Spleen (tissue), 11 donors: ENCODE measurements around the gene ZFX. TPM values are rescaled to one million over a fixed set of nuclear protein-coding genes. Genes with fewer than 3 reads are reported as not detected.

ENCODE experiments used
- DNase-seq: peaks from one replicate; pipeline ENCODE4 v3.0.0-alpha.2; 2020
- H3K27ac ChIP-seq, 8 donors: fragments of 200-600 bp; sonication (generic) in 7 of 8; 1 replicate in 4 of 8; 2 replicates in 4 of 8; pipeline versions ENCODE4 v1.5.0 to v1.8.0; 2016 to 2021; ENCODE audit warnings: inconsistent platforms in 4 of 8, mild to moderate bottlenecking in 4 of 8, moderate library complexity in 1 of 8
- H3K27me3 ChIP-seq, 7 donors: fragments of 200-600 bp; sonication (generic) in 6 of 7; replicated peaks in 1 of 7; 1 replicate in 4 of 7; 2 replicates in 3 of 7; pipeline versions ENCODE4 v1.5.0 to v1.8.0; 2016 to 2021; ENCODE audit warnings: inconsistent platforms in 3 of 7, mild to moderate bottlenecking in 1 of 7
- H3K36me3 ChIP-seq, 6 donors: fragments of 200-600 bp; sonication (generic) in 5 of 6; 1 replicate in 4 of 6; 2 replicates in 2 of 6; pipeline versions ENCODE4 v1.5.0 to v1.8.0; 2016 to 2021; ENCODE audit warnings: inconsistent platforms in 2 of 6
- H3K4me1 ChIP-seq, 6 donors: fragments of 200-600 bp; sonication (generic) in 5 of 6; 1 replicate in 3 of 6; 2 replicates in 3 of 6; pipeline versions ENCODE4 v1.5.0 to v1.8.0; 2016 to 2021; ENCODE audit warnings: inconsistent platforms in 3 of 6
- H3K4me3 ChIP-seq, 8 donors: fragments of 200-600 bp; sonication (generic) in 7 of 8; 1 replicate in 4 of 8; 2 replicates in 4 of 8; pipeline versions ENCODE4 v1.5.0 to v1.8.0; 2016 to 2021; ENCODE audit warnings: inconsistent platforms in 4 of 8, mild to moderate bottlenecking in 4 of 8, moderate library complexity in 2 of 8
- H3K9me3 ChIP-seq, 8 donors: fragments of 200-600 bp; sonication (generic) in 7 of 8; 1 replicate in 4 of 8; 2 replicates in 4 of 8; pipeline versions ENCODE4 v1.5.0 to v1.8.0; 2016 to 2021; ENCODE audit warnings: inconsistent platforms in 4 of 8
- CTCF ChIP-seq, 11 experiments: fragments of 200-600 bp in 7 of 11; fragments of 450-650 bp in 4 of 11; sonication (generic) in 4 of 11; IDR thresholded peaks in 8 of 11; conservative IDR thresholded peaks in 3 of 11; 1 replicate in 7 of 11; 2 replicates in 4 of 11; pipeline versions ENCODE4 v1.4.0 to v1.8.0; 2016 to 2021; ENCODE audit warnings: antibody characterized with exemption in 11 of 11, inconsistent platforms in 4 of 11, mild to moderate bottlenecking in 1 of 11
- POLR2A ChIP-seq, 3 donors: fragments of 450-650 bp; IDR thresholded peaks; one replicate each; pipeline ENCODE4 v1.5.1; 2017; ENCODE audit warnings: antibody characterized with exemption in 3 of 3, mild to moderate bottlenecking in 1 of 3
- POLR2AphosphoS5 ChIP-seq, 3 donors: sonication (generic); formaldehyde crosslinking; IDR thresholded peaks; one replicate each; pipeline ENCODE4 v1.5.1; 2017; ENCODE audit warnings: antibody characterized with exemption in 3 of 3
- WGBS, 5 donors: extraction: QIAGEN DNeasy Blood & Tissue Kit in 3 of 5; methylation state at CpG; one replicate each; pipeline versions ENCODE4 v1.1.5 to v1.1.7; 2013 to 2018; 5-methylcytosine and 5-hydroxymethylcytosine counted together
- intact Hi-C: fragments of 100-400 bp; cut with DNase I; formaldehyde crosslinking; loops from one replicate; pipeline ENCODE4 v1.15.0; 2023; ENCODE audit warnings: low total_unique reads
- polyA plus RNA-seq, 3 donors: library from polyadenylated mRNA; stranded (reverse); fragments of 200-250 nt; gene quantifications; one replicate each; pipeline ENCODE4 v1.2.1, GENCODE V29; 2013
- total RNA-seq, 7 donors: library from RNA; depleted of rRNA in 3 of 7; stranded (reverse); fragments of >200 nt in 3 of 7; fragmentation: NEBNext Ultra II Directional in 4 of 7; extraction: Animal tissue kit (Norgen Biotek cat#: 25700) in 4 of 7; gene quantifications; one replicate each; pipeline versions ENCODE4 v1.1.0 to v1.2.1, GENCODE V29; 2016 to 2021
- donor health status: healthy with polysubstance abuse.
- donor health status: DM: no; HTN: no; CAD: no; lungs with moderate emphysema.
- donor health status: DM: no; HTN: no; CAD: no.
- donor health status: Bipolar disorder and iron deficiency.
- donor health status: healthy.
- donor health status: DM: no; HTN: no; CAD: no.
- donor health status: DM: yes; HTN: yes; CAD: no.

The ZFX gene
- total and polyA plus RNA-seq, 10 donors = 5.0 to 105 (median 72.2) TPM

DNA sequence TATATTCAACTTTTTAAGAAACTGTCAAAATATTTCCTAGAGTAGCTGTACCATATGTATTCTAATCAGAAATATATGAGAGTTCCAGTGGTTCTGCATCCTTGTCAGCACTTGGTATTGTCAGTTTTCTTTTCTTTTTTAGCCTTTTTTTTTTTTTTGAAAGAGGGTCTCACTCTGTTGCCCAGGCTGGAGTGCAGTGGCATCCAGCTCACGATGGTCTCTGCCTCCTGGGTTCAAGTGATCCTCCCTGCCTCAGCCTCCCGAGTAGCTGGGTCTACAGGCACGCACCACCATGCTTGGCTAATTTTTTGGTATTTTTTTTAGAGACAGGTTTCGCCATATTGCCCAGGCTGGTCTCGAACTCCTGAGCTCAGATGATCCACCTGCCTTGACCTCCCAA, 79.1 kb downstream of the ZFX start:
- H3K27ac ChIP-seq = no peak overlapping the region
- no peaks in the 10 kb centered on the region for H3K4me1 ChIP-seq
- peaks cover 0 to 12% (median 0%) of the 10 kb centered on the region in 8 donors for H3K9me3 ChIP-seq
- TF ChIP-seq CTCF (IDR thresholded peaks at IDR 0.05 in 8 of 11, conservative IDR thresholded peaks at IDR 0.05 in 3 of 11) (no peak), POLR2AphosphoS5 (IDR thresholded peaks at IDR 0.05) (no peak), POLR2A (IDR thresholded peaks at IDR 0.05) (no peak)
- H3K36me3 ChIP-seq = no peaks in the 10 kb centered on the region
- H3K27me3 ChIP-seq = no peaks in the 10 kb centered on the region
- no peak overlapping the region for H3K4me3 ChIP-seq
- DNase-seq = no peak
- WGBS, 5 donors = 87 to 98% (median 89%) methylated on average over 5 of the region's 5 CpGs
- intact Hi-C loops = no loop called here

DNA sequence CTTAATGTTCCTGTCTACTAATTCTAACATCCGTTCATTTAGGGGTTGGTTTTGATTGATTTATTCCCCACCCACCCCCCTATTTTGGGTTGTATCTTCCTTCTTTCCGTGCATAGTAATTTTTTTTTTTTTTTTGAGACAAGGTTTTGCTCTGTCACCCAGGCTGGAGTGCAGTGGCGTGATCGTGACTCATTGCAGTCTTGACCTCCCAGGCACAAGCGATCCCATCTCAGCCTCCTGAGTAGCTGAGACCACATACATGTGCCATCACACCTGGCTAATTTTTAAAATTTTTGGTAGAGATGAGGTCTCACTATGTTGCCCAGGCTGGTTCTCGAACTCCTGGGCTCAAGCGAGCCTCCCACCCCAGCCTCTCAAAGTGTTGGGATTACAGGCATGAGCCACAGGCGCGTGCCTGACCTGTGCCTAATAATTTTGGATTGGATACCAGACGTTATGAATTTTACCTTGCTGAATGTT, 79.9 kb downstream of the ZFX start:
- DNase-seq = no peak
- TF ChIP-seq POLR2A (IDR thresholded peaks at IDR 0.05) = no peak
- no peak for TF ChIP-seq POLR2AphosphoS5 (IDR thresholded peaks at IDR 0.05)
- TF ChIP-seq CTCF (IDR thresholded peaks at IDR 0.05 in 8 of 11, conservative IDR thresholded peaks at IDR 0.05 in 3 of 11) = no peak
- Histone ChIP-seq H3K9me3 (peaks cover 0 to 12% (median 0%) of the 10 kb centered on the region in 8 donors), H3K4me1 (no peaks in the 10 kb centered on the region), H3K36me3 (no peaks in the 10 kb centered on the region), H3K27me3 (no peaks in the 10 kb centered on the region), H3K27ac (no peak overlapping the region), H3K4me3 (no peak overlapping the region)
- intact Hi-C loops = no loop called here
- WGBS, 5 donors = 77 to 91% (median 83%) methylated on average over 6 to 10 of the region's 10 CpGs

- H3K36me3 ChIP-seq = no peaks in the 10 kb centered on the region
Observed at GRCh38 chrX:24229976-24230375, 80.4 kb downstream of the ZFX start.

GRCh38 chrX:24231131-24231540, 81.6 kb downstream of the ZFX start:
- Histone ChIP-seq H3K4me1 (peaks cover 0 to 4% (median 0%) of the 10 kb centered on the region in 6 donors), H3K9me3 (peaks cover 0 to 2% (median 0%) of the 10 kb centered on the region in 8 donors), H3K27ac (no peak overlapping the region), H3K27me3 (no peaks in the 10 kb centered on the region), H3K4me3 (no peak overlapping the region), H3K36me3 (no peaks in the 10 kb centered on the region)
- no peak for TF ChIP-seq POLR2AphosphoS5 (IDR thresholded peaks at IDR 0.05)
- TF ChIP-seq CTCF (IDR thresholded peaks at IDR 0.05 in 8 of 11, conservative IDR thresholded peaks at IDR 0.05 in 3 of 11) = no peak
- TF ChIP-seq POLR2A (IDR thresholded peaks at IDR 0.05) = no peak
- no peak for DNase-seq
- intact Hi-C loops = no loop called here
- 26 to 49% (median 32%) methylated on average over 3 of the region's 3 CpGs for WGBS, 5 donors

More at GRCh38 chrX:24229976-24230375, 80.4 kb downstream of the ZFX start:
- no peak overlapping the region for H3K27ac ChIP-seq
- H3K4me3 ChIP-seq = no peak overlapping the region
- 84 to 100% (median 89%) methylated on average over 3 of the region's 3 CpGs for WGBS, 5 donors
- H3K9me3 ChIP-seq = peaks cover 0 to 12% (median 0%) of the 10 kb centered on the region in 8 donors
- TF ChIP-seq CTCF (IDR thresholded peaks at IDR 0.05 in 8 of 11, conservative IDR thresholded peaks at IDR 0.05 in 3 of 11) = no peak
- TF ChIP-seq POLR2AphosphoS5 (IDR thresholded peaks at IDR 0.05) = no peak
- TF ChIP-seq POLR2A (IDR thresholded peaks at IDR 0.05) = no peak
- H3K27me3 ChIP-seq = no peaks in the 10 kb centered on the region
- no peak for DNase-seq
- no peaks in the 10 kb centered on the region for H3K4me1 ChIP-seq
- intact Hi-C loops = no loop called here
